Activated CD8-positive, alpha-beta memory T cell treated with anti-CD3 and anti-CD28 coated beads, Interleukin-2, amount 50 U/mL, for 4 hours (primary cell): ENCODE results near the gene CFAP47.
"Not testable (repeated sequence)": the region's sequence is repeated elsewhere in the genome, so short reads cannot be mapped to it uniquely, and the experiment has no call there.

Source experiments
- DNase-seq: peaks from one replicate; pipeline ENCODE4 v3.0.0-alpha.2; 2020

Gene CFAP47

GRCh38 chrX:35919536-35920309 is at the start of gene CFAP47:
Gene CFAP47 (plus strand): TSS chrX:35919734. CDS start chrX:35919800, 66 bp downstream.
- DNase-seq, result no peak

GRCh38 chrX:35880601-35881000 is 38.9 kb upstream of the CFAP47 start:
- DNase-seq, result no peak

GRCh38 chrX:35886135-35886534 is 33.4 kb upstream of the CFAP47 start:
- DNase-seq, result no peak

DNA sequence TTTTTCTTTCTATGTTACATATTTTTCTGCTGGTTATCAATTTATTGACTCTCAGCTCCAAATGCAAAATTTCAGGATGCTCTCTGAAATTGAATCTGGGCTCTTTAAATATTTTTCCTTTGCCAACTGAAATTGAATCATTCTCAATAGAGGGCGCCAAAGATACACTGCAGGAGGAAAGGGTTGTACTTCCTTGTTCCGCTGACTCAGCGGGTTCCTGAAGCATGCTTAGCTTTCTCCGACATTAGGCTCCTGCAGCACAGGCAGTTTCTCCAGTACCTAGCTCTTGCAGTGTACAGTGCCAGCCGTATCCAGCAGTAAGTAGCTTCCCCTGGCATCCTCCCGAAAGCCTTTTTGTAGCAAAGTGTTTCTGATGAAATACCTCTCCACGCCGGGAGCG is 28.8 kb upstream of the CFAP47 start:
- no peak for DNase-seq

DNA sequence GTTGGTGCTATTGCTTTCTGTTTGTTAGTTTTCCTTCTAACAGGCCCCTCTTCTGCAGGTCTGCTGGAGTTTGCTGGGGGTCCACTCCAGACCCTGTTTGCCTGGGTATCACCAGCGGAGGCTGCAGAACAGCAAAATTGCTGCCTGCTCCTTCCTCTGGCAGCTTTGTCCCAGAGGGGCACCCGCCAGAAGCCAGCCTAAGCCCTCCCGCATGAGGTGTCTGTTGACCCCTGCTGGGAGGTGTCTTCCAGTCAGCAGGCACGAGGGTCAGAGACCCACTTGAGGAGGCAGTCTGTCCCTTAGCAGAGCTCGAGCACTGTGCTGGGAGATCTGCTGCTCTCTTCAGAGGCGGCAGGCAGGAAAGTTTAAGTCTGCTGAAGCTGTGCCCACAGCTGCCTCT is 67.3 kb downstream of the CFAP47 start:
- DNase-seq, result not testable (repeated sequence)

- DNase-seq, result no peak
Observed at GRCh38 chrX:36007207-36007606, 87.7 kb downstream of the CFAP47 start.

- DNase-seq, result no peak
Observed at GRCh38 chrX:36019125-36019524, 99.6 kb downstream of the CFAP47 start.

- DNase-seq, result no peak
Observed at GRCh38 chrX:36035550-36035949, 116.0 kb downstream of the CFAP47 start.

DNA sequence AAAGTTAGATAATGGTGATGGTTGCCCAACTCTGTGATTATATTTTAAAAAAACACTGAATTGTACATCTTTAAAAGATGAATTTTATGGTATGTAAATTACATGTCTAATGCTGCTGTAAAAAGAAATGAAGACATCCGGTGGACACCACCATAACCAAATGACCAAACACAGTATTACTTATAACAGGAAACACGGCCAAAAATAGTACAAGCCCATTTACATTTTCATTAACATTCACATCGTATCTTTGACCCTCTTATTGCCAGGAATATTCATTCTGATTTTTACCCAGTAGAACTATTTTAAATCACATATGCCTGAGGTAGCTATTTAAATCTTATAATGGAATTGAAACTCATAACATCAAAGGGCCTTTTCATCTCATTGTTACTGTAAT is 143.2 kb downstream of the CFAP47 start:
- no peak for DNase-seq

DNA sequence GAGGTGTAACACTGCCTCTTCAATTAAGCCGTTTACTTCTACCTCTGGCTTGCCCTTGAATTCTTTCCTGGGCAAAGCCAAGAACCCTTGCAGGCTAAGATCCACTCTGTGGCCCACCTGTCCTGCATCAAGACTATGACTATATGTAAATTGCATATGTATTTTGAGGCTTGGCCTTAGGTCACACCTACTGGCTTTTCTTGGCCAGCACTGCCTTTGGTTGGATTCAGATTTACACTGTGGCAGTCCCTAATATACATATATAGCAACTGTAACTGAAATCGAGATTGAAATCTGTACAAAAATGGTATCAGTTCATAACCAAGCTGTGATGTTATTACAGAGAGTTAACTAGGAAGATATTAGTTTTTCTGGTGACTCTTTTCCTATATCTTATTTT is 151.5 kb downstream of the CFAP47 start:
- DNase-seq, result no peak

- not testable (repeated sequence) for DNase-seq
Observed at GRCh38 chrX:36075009-36075408, 155.5 kb downstream of the CFAP47 start.

- DNase-seq, result no peak
Observed at GRCh38 chrX:36083256-36083655, 163.7 kb downstream of the CFAP47 start.

- DNase-seq, result no peak
Observed at GRCh38 chrX:36087366-36087765, 167.8 kb downstream of the CFAP47 start.

- DNase-seq, result not testable (repeated sequence)
Observed at GRCh38 chrX:36088939-36089338, 169.4 kb downstream of the CFAP47 start.

DNA sequence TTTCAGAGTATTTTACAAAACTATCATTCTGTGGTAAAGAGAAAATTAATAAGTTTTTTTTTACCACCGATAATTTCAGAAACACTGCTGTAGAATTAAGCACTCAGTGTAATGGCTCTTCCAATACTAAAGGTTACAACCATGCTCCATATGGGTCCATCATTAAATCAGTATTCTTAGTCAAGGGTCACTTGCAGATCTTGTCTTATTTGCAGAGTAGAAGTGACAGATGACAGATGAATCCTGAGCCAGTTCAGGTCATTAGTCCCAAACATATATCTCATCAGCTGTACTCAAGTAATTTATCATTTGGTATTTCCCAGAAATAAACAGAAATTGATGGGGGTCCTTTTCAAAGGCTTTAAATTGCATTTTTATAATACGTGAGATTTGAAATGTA is 182.9 kb downstream of the CFAP47 start:
- DNase-seq, result no peak

- DNase-seq, result no peak
Observed at GRCh38 chrX:36116222-36116621, 196.7 kb downstream of the CFAP47 start.

GRCh38 chrX:36159254-36159653 is 239.7 kb downstream of the CFAP47 start:
- DNase-seq, result no peak

DNA sequence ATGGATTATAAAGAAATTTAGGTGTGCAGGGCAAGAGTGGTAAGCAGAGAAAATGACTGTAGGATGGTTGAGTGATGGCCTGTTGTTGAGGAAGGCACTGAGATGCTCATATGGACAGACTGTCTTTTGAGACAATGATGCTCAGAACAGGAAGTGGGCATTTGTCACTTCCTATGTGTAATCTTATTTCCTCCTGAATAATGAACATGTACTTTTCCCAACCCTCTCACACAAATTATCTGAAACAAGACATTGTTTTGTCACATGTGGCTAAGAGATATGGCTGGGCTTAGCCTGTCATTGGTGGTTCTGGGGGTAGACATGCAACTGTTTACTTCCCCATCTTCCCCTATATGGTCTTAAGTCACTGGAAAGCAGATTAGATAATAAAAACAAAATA is 240.5 kb downstream of the CFAP47 start:
- DNase-seq, result no peak

DNA sequence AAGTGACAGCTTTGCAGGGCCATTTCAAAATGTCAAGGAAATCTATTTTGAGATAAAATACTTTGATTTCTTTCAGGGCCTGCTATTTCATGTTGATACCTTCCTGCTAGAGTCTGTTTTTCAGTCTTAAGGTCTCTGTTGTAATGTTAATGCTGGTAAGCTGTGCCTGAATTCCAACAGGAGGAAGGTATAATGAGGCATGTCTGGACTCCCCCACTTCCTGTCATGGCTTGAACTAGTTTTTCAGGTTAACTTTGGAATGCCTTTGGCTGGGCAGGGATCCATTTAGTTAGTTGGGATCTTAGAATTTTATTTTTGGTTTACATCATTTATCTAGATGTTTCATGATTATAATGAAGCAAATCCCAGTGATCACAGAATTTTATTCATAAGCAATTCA is 279.0 kb downstream of the CFAP47 start:
- no peak for DNase-seq

- no peak for DNase-seq
Observed at GRCh38 chrX:36199928-36200327, 280.4 kb downstream of the CFAP47 start.

GRCh38 chrX:36214924-36215323 is 295.4 kb downstream of the CFAP47 start:
- DNase-seq, result no peak

DNA sequence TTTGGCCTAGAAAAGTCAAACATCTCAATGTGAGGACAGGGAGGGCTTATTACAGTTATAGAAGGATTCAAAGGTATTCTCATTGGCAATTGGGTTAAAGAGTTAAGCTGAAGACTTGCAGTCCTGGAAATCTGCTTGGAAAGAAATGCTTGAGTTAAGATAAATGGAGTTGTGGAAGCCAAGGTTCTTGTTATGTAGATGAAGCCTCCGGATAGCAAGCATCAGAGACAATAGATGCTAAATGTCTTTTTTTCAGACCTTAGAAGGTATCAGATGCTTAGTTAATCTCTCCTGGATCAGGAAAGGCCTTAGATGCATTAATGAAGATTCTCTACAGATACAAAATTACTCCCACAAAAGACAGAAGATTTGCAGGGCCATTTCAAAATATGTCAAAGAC is 299.3 kb downstream of the CFAP47 start:
- no peak for DNase-seq

DNA sequence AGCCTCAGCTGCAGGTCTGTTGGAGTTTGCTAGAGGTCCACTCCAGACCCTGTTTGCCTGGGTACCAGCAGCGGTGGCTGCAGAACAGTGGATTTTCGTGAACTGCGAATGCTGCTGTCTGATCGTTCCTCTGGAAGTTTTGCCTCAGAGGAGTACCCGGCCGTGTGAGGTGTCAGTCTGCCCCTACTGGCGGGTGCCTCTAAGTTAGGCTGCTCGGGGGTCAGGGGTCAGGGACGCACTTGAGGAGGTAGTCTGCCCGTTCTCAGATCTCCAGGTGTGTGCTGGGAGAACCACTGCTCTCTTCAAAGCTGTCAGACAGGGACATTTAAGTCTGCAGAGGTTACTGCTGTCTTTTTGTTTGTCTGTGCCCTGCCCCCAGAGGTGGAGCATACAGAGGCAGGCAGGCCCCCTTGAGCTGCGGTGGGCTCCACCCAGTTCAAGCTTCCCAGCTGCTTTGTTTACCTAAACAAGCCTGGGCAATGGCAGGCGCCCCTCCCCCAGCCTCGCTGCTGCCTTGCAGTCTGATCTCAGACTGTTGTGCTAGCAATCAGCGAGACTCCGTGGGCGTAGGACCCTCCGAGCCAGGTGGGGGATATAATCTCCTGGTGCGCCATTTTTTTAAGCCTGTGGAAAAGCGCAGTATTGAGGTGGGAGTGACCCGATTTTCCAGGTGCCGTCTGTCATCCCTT is 315.4 kb downstream of the CFAP47 start:
- DNase-seq, result not testable (repeated sequence)

DNA sequence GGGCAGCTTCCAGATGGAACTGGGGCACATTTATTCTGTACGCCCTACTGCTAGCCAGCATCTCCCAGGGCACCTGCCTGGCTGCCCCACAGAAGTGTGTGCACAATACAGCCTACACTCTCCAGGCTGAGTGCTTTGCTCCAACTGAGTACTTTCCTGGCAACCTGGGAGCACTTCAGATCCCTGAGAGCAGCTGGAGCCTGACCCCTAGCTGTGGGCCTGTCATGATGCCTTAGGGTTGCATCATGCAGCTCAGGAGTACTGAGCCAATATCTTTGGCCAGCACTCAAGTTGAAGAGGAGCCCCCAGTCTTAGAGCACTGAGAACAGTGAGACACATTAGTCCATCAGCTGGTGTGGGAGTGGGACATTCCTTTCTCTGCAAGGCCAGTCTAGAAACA is 321.9 kb downstream of the CFAP47 start:
- no peak for DNase-seq

- DNase-seq, result no peak
Observed at GRCh38 chrX:36266155-36266554, 346.6 kb downstream of the CFAP47 start.
